ENCODE data around the gene CRIM1. TPM values are rescaled to one million over a fixed set of nuclear protein-coding genes. Genes with fewer than 3 reads are reported as not detected.

CRIM1 gene
- total and polyA plus RNA-seq, 2 experiments from 2014 or later = 10.5 to 36.4 TPM

- ATAC-seq (no peak), DNase-seq (ENCODE audit: low spot score) (no peak)
- TF ChIP-seq CREB1 (CRISPR knock-in tag; IDR thresholded peaks at IDR 0.05; ENCODE audit: low read depth) = no peak
- peaks cover 27% of the 10 kb centered on the region; the same call in 1 of the 2 replicates for H3K36me3 ChIP-seq (ENCODE audit: insufficient read depth)
- H3K27me3 ChIP-seq (ENCODE audit: insufficient read depth) = no peaks in the 10 kb centered on the region
- H3K4me2 ChIP-seq = no peak overlapping the region
- H3K27ac ChIP-seq (ENCODE audit: low read depth) = no peak overlapping the region
- Mint-ChIP-seq H3K9me3 (no peaks in the 10 kb centered on the region), H3K27ac (no peak overlapping the region), H3K4me3 (no peak overlapping the region), H3K4me1 (no peaks in the 10 kb centered on the region), H3K27me3 (ENCODE audit: insufficient read depth, low read depth, poor library complexity) (no peaks in the 10 kb centered on the region), H3K36me3 (ENCODE audit: low read depth) (peaks cover 55% of the 10 kb centered on the region)
- H3F3A ChIP-seq (replicated peaks; ENCODE audit: low read depth) = no peaks in the 10 kb centered on the region
- H2AFZ ChIP-seq = no peak overlapping the region
- no peaks in the 10 kb centered on the region for H3K4me1 ChIP-seq (ENCODE audit: insufficient read depth)
- no peaks in the 10 kb centered on the region for H3K9me2 ChIP-seq (ENCODE audit: insufficient read depth)
- H3K79me2 ChIP-seq (replicated peaks; ENCODE audit: insufficient read depth) = no peaks in the 10 kb centered on the region
- H3K4me3 ChIP-seq = no peak overlapping the region
- H4K20me1 ChIP-seq (replicated peaks; ENCODE audit: insufficient read depth) = no peaks in the 10 kb centered on the region
These were observed 164.9 kb downstream of the CRIM1 start for GRCh38 chr2:36520431-36520830.

- peaks cover 33% of the 10 kb centered on the region; the same call in 1 of the 2 replicates for H3K36me3 ChIP-seq (ENCODE audit: insufficient read depth)
- TF ChIP-seq EZH2 (IDR thresholded peaks at IDR 0.05; ENCODE audit: low read depth, unreplicated experiment) = no peak
- TF ChIP-seq POLR2AphosphoS5 (IDR thresholded peaks at IDR 0.05; ENCODE audit: low read depth) = no peak
- no peak for TF ChIP-seq ZNF331 (CRISPR knock-in tag; IDR thresholded peaks at IDR 0.05; ENCODE audit: low read depth)
- TF ChIP-seq CTCF (conservative IDR thresholded peaks at IDR 0.05; ENCODE audit: low read depth in 2 of 2) = no peak
- no peak for TF ChIP-seq NANOG (IDR thresholded peaks at IDR 0.05; ENCODE audit: borderline replicate concordance)
- no peak for TF ChIP-seq ETS1 (IDR thresholded peaks at IDR 0.05)
- TF ChIP-seq CREB1 (CRISPR knock-in tag; IDR thresholded peaks at IDR 0.05; ENCODE audit: low read depth) = no peak
- TF ChIP-seq REST (IDR thresholded peaks at IDR 0.05; ENCODE audit: unreplicated experiment) = no peak
- no peak for TF ChIP-seq ZNF114 (CRISPR knock-in tag; IDR thresholded peaks at IDR 0.05)
- no peak for TF ChIP-seq EZH2phosphoT487 (IDR thresholded peaks at IDR 0.05; ENCODE audit: unreplicated experiment)
These were observed 167.6 kb downstream of the CRIM1 start for GRCh38 chr2:36523153-36523552.

More at GRCh38 chr2:36523153-36523552, 167.6 kb downstream of the CRIM1 start:
- Histone ChIP-seq H3K4me1 (ENCODE audit: insufficient read depth) (no peaks in the 10 kb centered on the region), H3K4me2 (no peak overlapping the region), H3K27me3 (ENCODE audit: insufficient read depth) (no peaks in the 10 kb centered on the region), H3K4me3 (no peak overlapping the region), H3K79me2 (replicated peaks; ENCODE audit: insufficient read depth) (no peaks in the 10 kb centered on the region), H2AFZ (no peak overlapping the region), H4K20me1 (replicated peaks; ENCODE audit: insufficient read depth) (0 out of 2 replicates have a peak, but pooled peaks cover 5% of the 10 kb centered on the region), H3K9me2 (ENCODE audit: insufficient read depth) (no peaks in the 10 kb centered on the region), H3F3A (replicated peaks; ENCODE audit: low read depth) (no peaks in the 10 kb centered on the region), H3K27ac (ENCODE audit: low read depth) (no peak overlapping the region)
- ATAC-seq = no peak
- Mint-ChIP-seq H3K4me3 (no peak overlapping the region), H3K27ac (no peak overlapping the region), H3K36me3 (ENCODE audit: low read depth) (peaks cover 40% of the 10 kb centered on the region), H3K9me3 (no peaks in the 10 kb centered on the region), H3K4me1 (no peaks in the 10 kb centered on the region; the same call in 2 of the 3 replicates), H3K27me3 (ENCODE audit: insufficient read depth, low read depth, poor library complexity) (no peaks in the 10 kb centered on the region)
- no peak for DNase-seq (ENCODE audit: low spot score)
